GM23338 (cell line): ENCODE measurements around the gene RALGPS1. TPM values are rescaled to one million over a fixed set of nuclear protein-coding genes. Genes with fewer than 3 reads are reported as not detected.

Experiments
- ATAC-seq: fragments of 200-7000 bp; cut with Tn5 transposase; 3 replicates; pipeline ENCODE4 v1.9.1; 2020
- DNase-seq: peaks from one replicate; pipeline ENCODE4 v3.0.0-alpha.2; 2015; ENCODE audit warnings: low spot score
- H2AFZ ChIP-seq: fragments of 200-600 bp; sonication (generic); 2 replicates; pipeline ENCODE4 v1.8.0; 2016; ENCODE audit warnings: antibody characterized with exemption, mild to moderate bottlenecking, moderate library complexity
- H3F3A ChIP-seq: fragments of 200-600 bp; sonication (generic); replicated peaks from 2 replicates; pipeline ENCODE4 v1.8.0; 2017; ENCODE audit warnings: antibody characterized with exemption, mixed run types, low read depth
- H3K27ac ChIP-seq: fragments of 200-600 bp; sonication (generic); 2 replicates; pipeline ENCODE4 v1.6.1; 2016; ENCODE audit warnings: low read depth
- H3K27me3 ChIP-seq: fragments of 200-600 bp; sonication (generic); 2 replicates; pipeline ENCODE4 v1.8.0; 2016; ENCODE audit warnings: mild to moderate bottlenecking, mixed run types, moderate library complexity; ENCODE audit not compliant: insufficient read depth
- H3K36me3 ChIP-seq: fragments of 200-600 bp; sonication (generic); 2 replicates; pipeline ENCODE4 v1.8.0; 2016; ENCODE audit warnings: mild to moderate bottlenecking; ENCODE audit not compliant: insufficient read depth
- H3K4me1 ChIP-seq: fragments of 200-600 bp; sonication (generic); 2 replicates; pipeline ENCODE4 v1.8.0; 2016; ENCODE audit warnings: mild to moderate bottlenecking, moderate library complexity; ENCODE audit not compliant: insufficient read depth
- H3K4me2 ChIP-seq: fragments of 200-600 bp; sonication (generic); 2 replicates; pipeline ENCODE4 v1.7.1; 2017; ENCODE audit warnings: mixed run types
- H3K4me3 ChIP-seq: fragments of 200-600 bp; sonication (generic); 2 replicates; pipeline ENCODE4 v1.6.1; 2016; ENCODE audit warnings: mixed run types
- H3K79me2 ChIP-seq: fragments of 200-600 bp; sonication (generic); replicated peaks from 2 replicates; pipeline ENCODE4 v1.8.0; 2017; ENCODE audit warnings: mild to moderate bottlenecking; ENCODE audit not compliant: insufficient read depth
- H3K9me2 ChIP-seq: fragments of 200-600 bp; sonication (generic); 2 replicates; pipeline ENCODE4 v1.8.0; 2017; ENCODE audit not compliant: insufficient read depth
- H4K20me1 ChIP-seq: fragments of 200-600 bp; sonication (generic); replicated peaks from 2 replicates; pipeline ENCODE4 v1.8.0; 2017; ENCODE audit warnings: mild to moderate bottlenecking; ENCODE audit not compliant: insufficient read depth
- H3K27ac Mint-ChIP-seq: 2 replicates; pipeline ENCODE4 v1.8.0; 2020; ENCODE audit warnings: inconsistent platforms, mild to moderate bottlenecking, moderate library complexity, mixed read lengths
- H3K27me3 Mint-ChIP-seq: 3 replicates; pipeline ENCODE4 v1.8.0; 2022; ENCODE audit warnings: low read depth, mild to moderate bottlenecking, moderate library complexity, mixed read lengths, inconsistent platforms; ENCODE audit not compliant: insufficient read depth, poor library complexity
- H3K36me3 Mint-ChIP-seq: 3 replicates; pipeline ENCODE4 v1.8.0; 2021; ENCODE audit warnings: low read depth, mild to moderate bottlenecking, inconsistent platforms, moderate library complexity, mixed read lengths
- H3K4me1 Mint-ChIP-seq: 3 replicates; pipeline ENCODE4 v1.8.0; 2020; ENCODE audit warnings: mild to moderate bottlenecking, inconsistent platforms, mixed read lengths
- H3K4me3 Mint-ChIP-seq: 3 replicates; pipeline ENCODE4 v1.8.0; 2021; ENCODE audit warnings: moderate library complexity, mild to moderate bottlenecking, inconsistent platforms, mixed read lengths
- H3K9me3 Mint-ChIP-seq: 3 replicates; pipeline ENCODE4 v1.8.0; 2020; ENCODE audit warnings: moderate library complexity, mild to moderate bottlenecking, inconsistent platforms, mixed read lengths
- CREB1 ChIP-seq: fragments of 250-450 bp; sonication (Bioruptor Pico); IDR thresholded peaks from 2 replicates; pipeline ENCODE4 v1.5.0; 2020; ENCODE audit warnings: low read depth, mild to moderate bottlenecking, moderate library complexity
- EZH2 ChIP-seq: fragments of 200-600 bp; sonication (generic); IDR thresholded peaks from one replicate; pipeline ENCODE4 v1.8.0; 2017; ENCODE audit warnings: antibody characterized with exemption, mild to moderate bottlenecking, low read depth; ENCODE audit not compliant: unreplicated experiment
- EZH2phosphoT487 ChIP-seq: fragments of 200-600 bp; sonication (generic); IDR thresholded peaks from one replicate; pipeline ENCODE4 v1.8.1; 2018; ENCODE audit warnings: antibody characterized with exemption; ENCODE audit not compliant: unreplicated experiment
- JUNB ChIP-seq: IDR thresholded peaks from one replicate; pipeline ENCODE4 v1.6.1; 2016; ENCODE audit warnings: antibody characterized with exemption; ENCODE audit not compliant: unreplicated experiment
- NANOG ChIP-seq: IDR thresholded peaks from 2 replicates; pipeline ENCODE4 v1.6.1; 2016; ENCODE audit warnings: antibody characterized with exemption, borderline replicate concordance
- POLR2AphosphoS5 ChIP-seq: IDR thresholded peaks from 2 replicates; pipeline ENCODE4 v1.6.1; 2016; ENCODE audit warnings: antibody characterized with exemption, low read depth
- STAT1 ChIP-seq: IDR thresholded peaks from one replicate; pipeline ENCODE4 v1.6.1; 2016; ENCODE audit warnings: antibody characterized with exemption; ENCODE audit not compliant: unreplicated experiment
- ZNF114 ChIP-seq: fragments of 250-450 bp; sonication (Bioruptor Pico); IDR thresholded peaks from 2 replicates; pipeline ENCODE4 v1.5.0; 2020; ENCODE audit warnings: mild to moderate bottlenecking, moderate library complexity
- ZNF331 ChIP-seq: fragments of 250-450 bp; sonication (Bioruptor Pico); IDR thresholded peaks from 2 replicates; pipeline ENCODE4 v1.5.0; 2020; ENCODE audit warnings: low read depth, mild to moderate bottlenecking, moderate library complexity
- polyA plus RNA-seq: library from polyadenylated mRNA; unstranded; fragments of >200 nt; fragmentation: Nextera tagmentation; extraction: Ambion mirVana; gene quantifications from 2 replicates; pipeline ENCODE4 v1.2.1, GENCODE V29; 2016
- total RNA-seq: library from RNA; depleted of rRNA; stranded (reverse); fragments of >200 nt; shearing (Covaris generic); gene quantifications from 2 replicates; pipeline ENCODE4 v1.2.3, GENCODE V29; 2014
- TF ChIP-seq, protein P1 (sequence below): IDR thresholded peaks from 2 replicates; pipeline ENCODE4 v1.6.1; 2016; ENCODE audit warnings: antibody characterized with exemption
- TF ChIP-seq, protein P2 (sequence below): fragments of 250-450 bp; sonication (Bioruptor Pico); IDR thresholded peaks from 2 replicates; pipeline ENCODE4 v1.5.0; 2020; ENCODE audit warnings: mild to moderate bottlenecking, moderate library complexity
- TF ChIP-seq, protein P3 (sequence below), 2 experiments: fragments of 200-600 bp in 1 of 2; sonication (generic) in 1 of 2; conservative IDR thresholded peaks; 2 replicates each; pipeline versions ENCODE4 v1.5.1 to v1.6.1; 2016 to 2017; ENCODE audit warnings: antibody characterized with exemption in 2 of 2, low read depth in 2 of 2, mild to moderate bottlenecking in 2 of 2, moderate library complexity in 1 of 2
- TF ChIP-seq, protein P4 (sequence below): IDR thresholded peaks from one replicate; pipeline ENCODE4 v1.6.1; 2018; ENCODE audit warnings: antibody characterized with exemption; ENCODE audit not compliant: unreplicated experiment

Gene RALGPS1
- total and polyA plus RNA-seq, 2 experiments from 2014 or later: 18.2 to 57.1 TPM

DNA sequence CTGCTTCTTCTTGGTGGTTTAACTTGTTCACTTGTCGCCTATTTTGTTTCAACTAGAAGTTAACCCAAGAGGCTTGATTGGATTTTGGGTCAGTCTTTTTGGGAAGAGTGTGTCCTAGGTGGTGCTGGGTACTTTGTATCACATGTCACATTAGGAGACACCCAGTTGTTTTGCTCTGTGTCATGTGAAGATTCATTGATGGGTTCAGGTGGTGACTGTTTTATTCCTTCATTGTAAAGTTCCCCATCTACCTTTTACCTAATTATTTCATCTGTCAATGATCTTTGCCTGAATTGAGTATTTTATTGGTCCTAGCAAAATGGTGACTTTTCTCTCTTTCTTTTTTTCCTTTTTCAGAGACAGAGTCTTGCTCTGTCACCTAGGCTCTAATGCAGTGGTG lies 69.2 kb downstream of the RALGPS1 start:
- ATAC-seq: no peak
- no peak for DNase-seq
- Histone ChIP-seq H3K4me1 (no peaks in the 10 kb centered on the region), H3K4me3 (no peak overlapping the region), H2AFZ (no peak overlapping the region), H3K9me2 (0 out of 2 replicates have a peak, but pooled peaks cover 5% of the 10 kb centered on the region), H3K79me2 (no peaks in the 10 kb centered on the region), H3K27ac (no peak overlapping the region), H4K20me1 (no peaks in the 10 kb centered on the region; the same call in 1 of the 2 replicates), H3K4me2 (no peak overlapping the region), H3K27me3 (no peaks in the 10 kb centered on the region), H3F3A (no peaks in the 10 kb centered on the region), H3K36me3 (no peaks in the 10 kb centered on the region)
- TF ChIP-seq EZH2phosphoT487: no peak
- TF ChIP-seq POLR2AphosphoS5: no peak
- no peak for TF ChIP-seq JUNB
- no peak for TF ChIP-seq NANOG
- TF ChIP-seq, protein P1, sequence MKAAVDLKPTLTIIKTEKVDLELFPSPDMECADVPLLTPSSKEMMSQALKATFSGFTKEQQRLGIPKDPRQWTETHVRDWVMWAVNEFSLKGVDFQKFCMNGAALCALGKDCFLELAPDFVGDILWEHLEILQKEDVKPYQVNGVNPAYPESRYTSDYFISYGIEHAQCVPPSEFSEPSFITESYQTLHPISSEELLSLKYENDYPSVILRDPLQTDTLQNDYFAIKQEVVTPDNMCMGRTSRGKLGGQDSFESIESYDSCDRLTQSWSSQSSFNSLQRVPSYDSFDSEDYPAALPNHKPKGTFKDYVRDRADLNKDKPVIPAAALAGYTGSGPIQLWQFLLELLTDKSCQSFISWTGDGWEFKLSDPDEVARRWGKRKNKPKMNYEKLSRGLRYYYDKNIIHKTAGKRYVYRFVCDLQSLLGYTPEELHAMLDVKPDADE: no peak
- TF ChIP-seq CREB1 (CRISPR knock-in tag): no peak
- TF ChIP-seq, protein P2, sequence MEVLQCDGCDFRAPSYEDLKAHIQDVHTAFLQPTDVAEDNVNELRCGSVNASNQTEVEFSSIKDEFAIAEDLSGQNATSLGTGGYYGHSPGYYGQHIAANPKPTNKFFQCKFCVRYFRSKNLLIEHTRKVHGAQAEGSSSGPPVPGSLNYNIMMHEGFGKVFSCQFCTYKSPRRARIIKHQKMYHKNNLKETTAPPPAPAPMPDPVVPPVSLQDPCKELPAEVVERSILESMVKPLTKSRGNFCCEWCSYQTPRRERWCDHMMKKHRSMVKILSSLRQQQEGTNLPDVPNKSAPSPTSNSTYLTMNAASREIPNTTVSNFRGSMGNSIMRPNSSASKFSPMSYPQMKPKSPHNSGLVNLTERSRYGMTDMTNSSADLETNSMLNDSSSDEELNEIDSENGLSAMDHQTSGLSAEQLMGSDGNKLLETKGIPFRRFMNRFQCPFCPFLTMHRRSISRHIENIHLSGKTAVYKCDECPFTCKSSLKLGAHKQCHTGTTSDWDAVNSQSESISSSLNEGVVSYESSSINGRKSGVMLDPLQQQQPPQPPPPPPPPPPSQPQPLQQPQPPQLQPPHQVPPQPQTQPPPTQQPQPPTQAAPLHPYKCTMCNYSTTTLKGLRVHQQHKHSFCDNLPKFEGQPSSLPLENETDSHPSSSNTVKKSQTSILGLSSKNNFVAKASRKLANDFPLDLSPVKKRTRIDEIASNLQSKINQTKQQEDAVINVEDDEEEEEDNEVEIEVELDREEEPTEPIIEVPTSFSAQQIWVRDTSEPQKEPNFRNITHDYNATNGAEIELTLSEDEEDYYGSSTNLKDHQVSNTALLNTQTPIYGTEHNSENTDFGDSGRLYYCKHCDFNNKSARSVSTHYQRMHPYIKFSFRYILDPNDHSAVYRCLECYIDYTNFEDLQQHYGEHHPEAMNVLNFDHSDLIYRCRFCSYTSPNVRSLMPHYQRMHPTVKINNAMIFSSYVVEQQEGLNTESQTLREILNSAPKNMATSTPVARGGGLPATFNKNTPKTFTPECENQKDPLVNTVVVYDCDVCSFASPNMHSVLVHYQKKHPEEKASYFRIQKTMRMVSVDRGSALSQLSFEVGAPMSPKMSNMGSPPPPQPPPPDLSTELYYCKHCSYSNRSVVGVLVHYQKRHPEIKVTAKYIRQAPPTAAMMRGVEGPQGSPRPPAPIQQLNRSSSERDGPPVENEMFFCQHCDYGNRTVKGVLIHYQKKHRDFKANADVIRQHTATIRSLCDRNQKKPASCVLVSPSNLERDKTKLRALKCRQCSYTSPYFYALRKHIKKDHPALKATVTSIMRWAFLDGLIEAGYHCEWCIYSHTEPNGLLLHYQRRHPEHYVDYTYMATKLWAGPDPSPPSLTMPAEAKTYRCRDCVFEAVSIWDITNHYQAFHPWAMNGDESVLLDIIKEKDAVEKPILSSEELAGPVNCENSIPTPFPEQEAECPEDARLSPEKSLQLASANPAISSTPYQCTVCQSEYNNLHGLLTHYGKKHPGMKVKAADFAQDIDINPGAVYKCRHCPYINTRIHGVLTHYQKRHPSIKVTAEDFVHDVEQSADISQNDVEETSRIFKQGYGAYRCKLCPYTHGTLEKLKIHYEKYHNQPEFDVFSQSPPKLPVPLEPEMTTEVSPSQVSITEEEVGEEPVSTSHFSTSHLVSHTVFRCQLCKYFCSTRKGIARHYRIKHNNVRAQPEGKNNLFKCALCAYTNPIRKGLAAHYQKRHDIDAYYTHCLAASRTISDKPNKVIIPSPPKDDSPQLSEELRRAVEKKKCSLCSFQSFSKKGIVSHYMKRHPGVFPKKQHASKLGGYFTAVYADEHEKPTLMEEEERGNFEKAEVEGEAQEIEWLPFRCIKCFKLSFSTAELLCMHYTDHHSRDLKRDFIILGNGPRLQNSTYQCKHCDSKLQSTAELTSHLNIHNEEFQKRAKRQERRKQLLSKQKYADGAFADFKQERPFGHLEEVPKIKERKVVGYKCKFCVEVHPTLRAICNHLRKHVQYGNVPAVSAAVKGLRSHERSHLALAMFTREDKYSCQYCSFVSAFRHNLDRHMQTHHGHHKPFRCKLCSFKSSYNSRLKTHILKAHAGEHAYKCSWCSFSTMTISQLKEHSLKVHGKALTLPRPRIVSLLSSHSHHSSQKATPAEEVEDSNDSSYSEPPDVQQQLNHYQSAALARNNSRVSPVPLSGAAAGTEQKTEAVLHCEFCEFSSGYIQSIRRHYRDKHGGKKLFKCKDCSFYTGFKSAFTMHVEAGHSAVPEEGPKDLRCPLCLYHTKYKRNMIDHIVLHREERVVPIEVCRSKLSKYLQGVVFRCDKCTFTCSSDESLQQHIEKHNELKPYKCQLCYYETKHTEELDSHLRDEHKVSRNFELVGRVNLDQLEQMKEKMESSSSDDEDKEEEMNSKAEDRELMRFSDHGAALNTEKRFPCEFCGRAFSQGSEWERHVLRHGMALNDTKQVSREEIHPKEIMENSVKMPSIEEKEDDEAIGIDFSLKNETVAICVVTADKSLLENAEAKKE (CRISPR knock-in tag): no peak
- TF ChIP-seq ZNF114: no peak
- no peak for TF ChIP-seq STAT1
- TF ChIP-seq ZNF331 (CRISPR knock-in tag): no peak
- TF ChIP-seq, protein P3, sequence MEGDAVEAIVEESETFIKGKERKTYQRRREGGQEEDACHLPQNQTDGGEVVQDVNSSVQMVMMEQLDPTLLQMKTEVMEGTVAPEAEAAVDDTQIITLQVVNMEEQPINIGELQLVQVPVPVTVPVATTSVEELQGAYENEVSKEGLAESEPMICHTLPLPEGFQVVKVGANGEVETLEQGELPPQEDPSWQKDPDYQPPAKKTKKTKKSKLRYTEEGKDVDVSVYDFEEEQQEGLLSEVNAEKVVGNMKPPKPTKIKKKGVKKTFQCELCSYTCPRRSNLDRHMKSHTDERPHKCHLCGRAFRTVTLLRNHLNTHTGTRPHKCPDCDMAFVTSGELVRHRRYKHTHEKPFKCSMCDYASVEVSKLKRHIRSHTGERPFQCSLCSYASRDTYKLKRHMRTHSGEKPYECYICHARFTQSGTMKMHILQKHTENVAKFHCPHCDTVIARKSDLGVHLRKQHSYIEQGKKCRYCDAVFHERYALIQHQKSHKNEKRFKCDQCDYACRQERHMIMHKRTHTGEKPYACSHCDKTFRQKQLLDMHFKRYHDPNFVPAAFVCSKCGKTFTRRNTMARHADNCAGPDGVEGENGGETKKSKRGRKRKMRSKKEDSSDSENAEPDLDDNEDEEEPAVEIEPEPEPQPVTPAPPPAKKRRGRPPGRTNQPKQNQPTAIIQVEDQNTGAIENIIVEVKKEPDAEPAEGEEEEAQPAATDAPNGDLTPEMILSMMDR (conservative IDR thresholded peaks at IDR 0.05; ENCODE audit: low read depth in 2 of 2): no peak
- TF ChIP-seq, protein P4, sequence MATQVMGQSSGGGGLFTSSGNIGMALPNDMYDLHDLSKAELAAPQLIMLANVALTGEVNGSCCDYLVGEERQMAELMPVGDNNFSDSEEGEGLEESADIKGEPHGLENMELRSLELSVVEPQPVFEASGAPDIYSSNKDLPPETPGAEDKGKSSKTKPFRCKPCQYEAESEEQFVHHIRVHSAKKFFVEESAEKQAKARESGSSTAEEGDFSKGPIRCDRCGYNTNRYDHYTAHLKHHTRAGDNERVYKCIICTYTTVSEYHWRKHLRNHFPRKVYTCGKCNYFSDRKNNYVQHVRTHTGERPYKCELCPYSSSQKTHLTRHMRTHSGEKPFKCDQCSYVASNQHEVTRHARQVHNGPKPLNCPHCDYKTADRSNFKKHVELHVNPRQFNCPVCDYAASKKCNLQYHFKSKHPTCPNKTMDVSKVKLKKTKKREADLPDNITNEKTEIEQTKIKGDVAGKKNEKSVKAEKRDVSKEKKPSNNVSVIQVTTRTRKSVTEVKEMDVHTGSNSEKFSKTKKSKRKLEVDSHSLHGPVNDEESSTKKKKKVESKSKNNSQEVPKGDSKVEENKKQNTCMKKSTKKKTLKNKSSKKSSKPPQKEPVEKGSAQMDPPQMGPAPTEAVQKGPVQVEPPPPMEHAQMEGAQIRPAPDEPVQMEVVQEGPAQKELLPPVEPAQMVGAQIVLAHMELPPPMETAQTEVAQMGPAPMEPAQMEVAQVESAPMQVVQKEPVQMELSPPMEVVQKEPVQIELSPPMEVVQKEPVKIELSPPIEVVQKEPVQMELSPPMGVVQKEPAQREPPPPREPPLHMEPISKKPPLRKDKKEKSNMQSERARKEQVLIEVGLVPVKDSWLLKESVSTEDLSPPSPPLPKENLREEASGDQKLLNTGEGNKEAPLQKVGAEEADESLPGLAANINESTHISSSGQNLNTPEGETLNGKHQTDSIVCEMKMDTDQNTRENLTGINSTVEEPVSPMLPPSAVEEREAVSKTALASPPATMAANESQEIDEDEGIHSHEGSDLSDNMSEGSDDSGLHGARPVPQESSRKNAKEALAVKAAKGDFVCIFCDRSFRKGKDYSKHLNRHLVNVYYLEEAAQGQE: no peak
- TF ChIP-seq EZH2: no peak
- 0 out of 3 replicates have a peak, but pooled peaks cover 2% of the 10 kb centered on the region for H3K4me1 Mint-ChIP-seq
- H3K36me3 Mint-ChIP-seq: peaks cover 6% of the 10 kb centered on the region
- no peaks in the 10 kb centered on the region for H3K9me3 Mint-ChIP-seq
- no peaks in the 10 kb centered on the region for H3K27me3 Mint-ChIP-seq
- no peak overlapping the region for H3K27ac Mint-ChIP-seq
- no peak overlapping the region for H3K4me3 Mint-ChIP-seq
